ENCODE data around the gene PROK1.
"Not testable (repeated sequence)": the region's sequence is repeated elsewhere in the genome, so short reads cannot be mapped to it uniquely, and the experiment has no call there.

Gene PROK1, protein sequence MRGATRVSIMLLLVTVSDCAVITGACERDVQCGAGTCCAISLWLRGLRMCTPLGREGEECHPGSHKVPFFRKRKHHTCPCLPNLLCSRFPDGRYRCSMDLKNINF
- total RNA-seq, result 0 to 0.04 reads per million in 2 donors

GRCh38 chr1:110450929-110451328 lies at the start of gene PROK1:
Gene PROK1, plus strand, starts transcription at chr1:110451149. Its CDS starts 68 bp downstream, at chr1:110451217.
- no peak for DNase-seq

- DNase-seq, result no peak
Observed at GRCh38 chr1:110403805-110404204, 47.1 kb upstream of the PROK1 start.

GRCh38 chr1:110404401-110404800 lies 46.5 kb upstream of the PROK1 start:
- DNase-seq, result no peak

DNA sequence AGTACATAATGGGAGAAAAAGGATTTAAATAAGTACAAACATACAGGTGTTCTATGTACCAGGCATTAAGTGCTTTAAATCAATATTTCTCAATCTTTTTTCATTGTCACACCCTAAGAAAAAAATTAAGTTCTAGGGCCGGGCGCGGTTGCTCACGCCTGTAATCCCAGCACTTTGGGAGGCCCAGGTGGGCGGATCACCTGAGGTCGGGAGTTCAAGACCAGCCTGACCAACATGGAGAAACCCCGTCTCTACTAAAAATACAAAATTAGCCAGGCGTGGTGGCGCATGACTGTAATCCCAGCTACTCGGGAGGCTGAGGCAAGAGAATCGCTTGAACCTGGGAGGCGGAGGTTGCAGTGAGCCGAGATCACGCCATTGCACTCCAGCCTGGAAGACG lies 44.5 kb upstream of the PROK1 start:
- not testable (repeated sequence) for DNase-seq

GRCh38 chr1:110407260-110408210 lies 43.4 kb upstream of the PROK1 start, which contains the start of gene LAMTOR5:
Gene LAMTOR5, minus strand, starts transcription at chr1:110407694. Its CDS starts 74 bp downstream, at chr1:110407620.
- peak; percentile 73 for DNase-seq

- no peak for DNase-seq
Observed at GRCh38 chr1:110408488-110408887, 42.5 kb upstream of the PROK1 start.

DNA sequence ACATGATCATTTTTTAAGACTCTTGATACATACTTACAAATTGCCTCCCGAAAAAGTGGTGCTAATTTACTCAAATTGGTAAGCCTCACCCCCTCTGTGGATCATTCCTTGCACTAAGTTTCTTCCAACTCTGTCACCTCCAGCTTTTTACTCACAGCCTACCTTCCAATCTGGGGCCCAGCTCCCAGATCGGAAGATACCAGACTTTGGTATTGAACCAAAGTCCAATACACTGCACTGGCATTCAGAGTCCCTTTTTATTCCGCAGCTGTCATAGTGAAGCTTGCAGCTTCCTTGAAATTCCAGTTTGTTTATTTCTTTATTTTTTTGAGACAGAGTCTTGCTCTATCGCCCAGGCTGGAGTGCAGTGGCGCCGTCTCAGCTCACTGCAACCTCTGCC lies 41.6 kb upstream of the PROK1 start:
- DNase-seq, result no peak

- DNase-seq, result no peak
Observed at GRCh38 chr1:110411173-110411735, 39.7 kb upstream of the PROK1 start.

GRCh38 chr1:110412576-110412975 lies 38.4 kb upstream of the PROK1 start:
- DNase-seq, result no peak

- not testable (repeated sequence) for DNase-seq
Observed at GRCh38 chr1:110413045-110413444, 37.9 kb upstream of the PROK1 start.

DNA sequence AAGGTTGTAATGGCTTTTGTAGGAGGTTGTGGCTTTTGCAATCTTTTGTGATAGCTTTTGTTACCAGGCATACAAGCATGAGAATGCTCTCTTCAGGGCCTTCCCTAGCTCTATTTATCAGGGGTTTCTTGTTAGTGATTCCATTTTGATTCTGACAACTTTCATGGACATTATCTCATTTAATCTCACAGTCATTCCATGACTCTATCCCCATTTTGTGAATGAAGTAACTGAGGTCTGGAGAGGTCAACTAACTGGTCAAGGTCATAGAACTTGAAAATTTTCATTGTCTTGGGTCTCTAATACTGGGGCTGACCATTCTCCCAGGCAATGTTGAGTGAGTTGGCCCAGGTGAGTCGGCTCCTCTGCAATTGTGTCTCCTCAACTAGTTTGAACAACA lies 32.2 kb upstream of the PROK1 start:
- no peak for DNase-seq

- no peak for DNase-seq
Observed at GRCh38 chr1:110420023-110420662, 30.8 kb upstream of the PROK1 start.

- DNase-seq, result no peak
Observed at GRCh38 chr1:110420874-110421793, 29.8 kb upstream of the PROK1 start.

- DNase-seq, result no peak
Observed at GRCh38 chr1:110424699-110425611, 26.0 kb upstream of the PROK1 start.

DNA sequence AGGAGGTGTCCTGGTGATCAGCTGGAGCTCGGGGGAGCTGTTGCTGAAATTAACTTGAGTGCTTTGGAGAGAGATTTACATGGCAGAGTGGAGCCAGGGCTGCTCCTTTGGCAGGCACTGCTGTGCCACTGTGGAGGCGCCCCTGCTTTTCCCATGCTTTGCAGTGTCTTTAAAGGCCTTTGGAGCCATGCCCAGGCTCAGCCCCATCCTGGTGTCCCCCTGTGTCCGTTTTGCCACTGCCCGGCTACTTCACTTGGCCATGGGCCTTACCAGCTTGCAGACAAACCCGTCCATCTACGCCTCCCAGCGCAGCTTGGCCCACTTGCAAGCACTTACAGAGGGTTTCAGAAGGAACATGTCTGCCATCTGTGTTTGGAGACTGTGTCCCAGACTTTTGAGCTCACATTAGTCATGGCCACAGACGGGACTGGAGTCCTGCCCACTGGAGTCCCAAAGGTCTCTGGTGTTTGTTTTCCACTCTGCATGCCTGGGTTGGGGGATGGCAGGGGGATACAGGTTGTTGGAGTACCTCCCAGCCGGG lies 25.3 kb upstream of the PROK1 start:
- DNase-seq, result no peak

- DNase-seq, result no peak
Observed at GRCh38 chr1:110426854-110427253, 24.1 kb upstream of the PROK1 start.

DNA sequence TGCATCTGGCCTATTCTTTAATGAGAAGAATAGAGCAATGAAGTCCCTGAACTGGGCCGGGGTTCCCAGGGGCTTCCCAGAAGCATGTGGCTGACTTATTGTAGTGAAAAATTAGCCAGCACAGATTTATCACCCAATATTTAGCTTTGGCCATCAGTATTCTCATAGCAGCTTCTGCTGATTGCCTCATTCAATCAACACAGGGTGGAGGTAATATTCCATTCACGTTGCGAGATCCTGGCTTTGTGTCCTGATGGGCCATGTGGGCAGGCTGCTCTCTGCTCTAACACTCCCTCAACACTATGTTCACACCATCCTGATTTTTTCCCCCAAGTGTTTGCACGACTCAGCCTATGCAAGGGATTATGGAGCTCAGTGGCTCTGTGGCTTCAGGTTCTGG lies 22.0 kb upstream of the PROK1 start:
- DNase-seq, result no peak

DNA sequence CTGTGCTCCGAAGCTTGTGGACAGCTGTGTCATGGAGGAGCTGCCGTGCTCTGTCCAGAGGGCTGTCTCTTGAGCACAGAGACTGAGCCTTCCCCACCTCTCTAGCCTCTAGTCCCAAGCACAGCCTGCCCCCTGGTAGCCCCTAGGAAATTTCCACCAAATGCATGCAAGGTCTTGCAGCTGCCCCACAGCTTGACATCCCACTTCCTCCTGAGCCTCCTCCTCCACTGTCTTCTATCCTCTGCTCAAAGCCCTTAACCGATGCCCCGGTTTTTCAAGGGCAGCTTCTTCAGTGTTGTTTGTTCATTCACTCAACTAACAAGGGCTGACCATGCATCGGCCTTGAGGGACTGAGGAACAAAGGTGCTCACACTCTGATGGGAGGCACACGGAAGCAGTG lies 20.6 kb upstream of the PROK1 start:
- no peak for DNase-seq

GRCh38 chr1:110430901-110431300 lies 20.0 kb upstream of the PROK1 start:
- DNase-seq, result no peak

DNA sequence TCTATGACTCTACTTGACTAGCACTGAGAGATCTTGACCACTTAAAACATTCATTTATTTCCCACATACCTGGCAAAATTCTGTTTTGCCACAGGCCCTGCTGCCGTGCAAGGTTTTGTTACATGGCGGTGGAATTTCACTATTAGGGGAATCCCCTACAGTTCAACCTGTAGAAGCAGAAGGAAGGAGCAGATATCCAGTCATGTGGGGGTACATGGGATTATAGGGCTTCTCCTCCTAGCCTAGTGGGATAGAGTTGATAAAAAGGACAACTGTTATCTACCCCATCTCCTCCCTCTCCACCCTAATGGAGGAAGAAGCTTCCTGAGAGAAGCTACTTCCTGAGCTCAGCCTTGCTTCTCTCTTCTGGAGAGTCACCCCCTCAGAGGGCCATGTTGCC lies 17.7 kb upstream of the PROK1 start:
- DNase-seq, result no peak

DNA sequence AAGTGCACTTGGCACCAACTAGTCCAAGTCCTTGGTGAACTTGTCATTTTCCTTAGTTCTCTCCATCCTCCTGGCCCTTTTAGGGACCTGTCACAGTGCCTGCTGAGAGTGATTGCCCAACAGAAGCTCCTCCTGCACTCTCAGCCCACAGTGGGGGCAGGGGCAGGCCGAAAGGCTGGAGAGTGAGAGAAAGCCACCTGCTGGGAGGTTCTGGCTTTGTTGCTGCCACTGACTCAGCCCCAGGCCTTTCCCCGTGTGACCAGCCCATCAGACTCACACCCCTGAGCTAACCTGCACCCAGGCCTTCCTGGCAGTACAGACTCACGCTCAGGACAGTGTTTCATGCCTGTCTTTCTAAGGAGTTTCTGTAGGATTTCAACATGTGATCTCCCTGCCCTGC lies 17.1 kb upstream of the PROK1 start:
- DNase-seq, result no peak

All from activated gamma-delta T cell (primary cell).